ENCODE results near the gene ABCC2. TPM values are rescaled to one million over a fixed set of nuclear protein-coding genes. Genes with fewer than 3 reads are reported as not detected.

The ABCC2 gene
- total and polyA plus RNA-seq, 8 donors, result under 0.01 to 6.8 (median 0.58) TPM

GRCh38 chr10:99799613-99800012, 17.2 kb downstream of the ABCC2 start:
- peaks cover 0 to 9% (median 4%) of the 10 kb centered on the region in 4 donors for H3K36me3 ChIP-seq
- H3K27me3 ChIP-seq, result no peaks in the 10 kb centered on the region
- intact Hi-C loops (cut with DNase I; ENCODE audit: low total_unique reads), result no loop called here
- no peak overlapping the region for H3K27ac ChIP-seq
- DNase-seq, result no peak
- no peaks in the 10 kb centered on the region for H3K9me3 ChIP-seq
- 86 to 97% (median 93%) methylated on average over 4 of the region's 4 CpGs for WGBS, 5 donors
- TF ChIP-seq EP300 (IDR thresholded peaks at IDR 0.05), result no peak
- no peak for TF ChIP-seq POLR2A (IDR thresholded peaks at IDR 0.05)
- no peak for TF ChIP-seq POLR2AphosphoS5 (IDR thresholded peaks at IDR 0.05)
- TF ChIP-seq CTCF (IDR thresholded peaks at IDR 0.05), result no peak
- no peak overlapping the region for H3K4me3 ChIP-seq
- no peaks in the 10 kb centered on the region for H3K4me1 ChIP-seq

GRCh38 chr10:99804471-99804870, 22.0 kb downstream of the ABCC2 start:
- Histone ChIP-seq H3K4me1 (peaks cover 0 to 10% (median 6%) of the 10 kb centered on the region in 4 donors), H3K27me3 (no peaks in the 10 kb centered on the region), H3K4me3 (no peak overlapping the region), H3K27ac (no peak overlapping the region), H3K36me3 (no peaks in the 10 kb centered on the region), H3K9me3 (no peaks in the 10 kb centered on the region)
- DNase-seq, result no peak
- WGBS, 5 donors, result 68 to 92% (median 88%) methylated on average over 3 of the region's 3 CpGs
- intact Hi-C loops (cut with DNase I; ENCODE audit: low total_unique reads), result no loop called here
- TF ChIP-seq POLR2AphosphoS5 (IDR thresholded peaks at IDR 0.05) (no peak), POLR2A (IDR thresholded peaks at IDR 0.05) (no peak), CTCF (IDR thresholded peaks at IDR 0.05) (no peak), EP300 (IDR thresholded peaks at IDR 0.05) (no peak)

- intact Hi-C loops (cut with DNase I; ENCODE audit: low total_unique reads), result no loop called here
- WGBS, 5 donors, result 88 to 91% (median 89%) methylated on average over 5 of the region's 5 CpGs
- no peak for TF ChIP-seq POLR2A (IDR thresholded peaks at IDR 0.05)
- TF ChIP-seq EP300 (IDR thresholded peaks at IDR 0.05), result no peak
- TF ChIP-seq POLR2AphosphoS5 (IDR thresholded peaks at IDR 0.05), result no peak
- TF ChIP-seq CTCF (IDR thresholded peaks at IDR 0.05), result no peak
These were observed 22.8 kb downstream of the ABCC2 start for GRCh38 chr10:99805190-99805589.

GRCh38 chr10:99806091-99806490, 23.7 kb downstream of the ABCC2 start:
- Histone ChIP-seq H3K4me1 (peaks cover 0 to 25% (median 9%) of the 10 kb centered on the region in 4 donors), H3K36me3 (no peaks in the 10 kb centered on the region), H3K4me3 (no peak overlapping the region), H3K9me3 (no peaks in the 10 kb centered on the region), H3K27me3 (no peaks in the 10 kb centered on the region), H3K27ac (no peak overlapping the region)
- intact Hi-C loops (cut with DNase I; ENCODE audit: low total_unique reads), result no loop called here
- WGBS, 5 donors, result 62 to 83% (median 67%) methylated on average over 3 of the region's 3 CpGs
- DNase-seq, result no peak
- no peak for TF ChIP-seq POLR2AphosphoS5 (IDR thresholded peaks at IDR 0.05)
- TF ChIP-seq CTCF (IDR thresholded peaks at IDR 0.05), result no peak
- TF ChIP-seq POLR2A (IDR thresholded peaks at IDR 0.05), result no peak
- TF ChIP-seq EP300 (IDR thresholded peaks at IDR 0.05), result no peak

More at GRCh38 chr10:99805190-99805589, 22.8 kb downstream of the ABCC2 start:
- Histone ChIP-seq H3K36me3 (no peaks in the 10 kb centered on the region), H3K4me3 (no peak overlapping the region), H3K27ac (no peak overlapping the region), H3K4me1 (peaks cover 0 to 16% (median 9%) of the 10 kb centered on the region in 4 donors), H3K9me3 (no peaks in the 10 kb centered on the region), H3K27me3 (no peaks in the 10 kb centered on the region)
- no peak for DNase-seq
